GM19099 (cell line): ENCODE results near the gene KMT2E.

Experiments
- POLR2A ChIP-seq: IDR thresholded peaks from 3 replicates; pipeline ENCODE4 v1.6.1; 2011; ENCODE audit warnings: low read depth; ENCODE audit not compliant: insufficient read length; ENCODE audit errors: extremely low read depth

The KMT2E gene

DNA sequence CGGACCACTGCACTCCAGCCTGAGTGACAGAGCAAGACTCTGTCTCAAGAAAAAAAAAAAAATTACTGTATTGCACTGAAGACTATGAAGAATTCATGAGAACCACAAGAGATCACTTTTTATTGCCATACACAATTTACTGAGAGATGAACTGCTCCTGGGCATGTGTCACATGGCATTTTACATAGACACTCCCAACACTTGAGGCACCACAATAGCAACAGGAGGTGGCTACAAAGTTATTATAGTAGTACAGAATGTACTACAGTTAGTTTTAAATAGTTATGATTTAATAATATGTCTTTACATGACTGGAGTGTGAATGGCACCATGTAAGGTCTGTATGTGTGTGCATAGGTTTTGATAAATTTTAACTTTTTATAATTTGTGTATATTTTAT is 70.6 kb downstream of the KMT2E start:
- TF ChIP-seq POLR2A, result no peak

DNA sequence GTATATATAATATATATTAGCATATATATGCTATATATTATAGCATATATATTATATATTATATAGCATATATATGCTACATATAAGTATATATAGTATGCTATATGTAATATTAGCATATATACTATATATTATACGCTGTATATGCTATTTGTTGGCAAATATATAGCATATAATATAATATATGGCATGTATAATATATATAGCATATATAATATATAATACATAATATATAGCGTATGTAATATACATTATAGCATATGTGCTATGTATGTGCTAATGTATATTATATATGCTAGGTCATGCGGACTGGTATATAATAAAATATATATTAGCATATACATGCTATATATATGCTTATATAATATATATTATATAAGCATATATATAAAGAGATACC is 72.8 kb downstream of the KMT2E start:
- TF ChIP-seq POLR2A, result no peak

DNA sequence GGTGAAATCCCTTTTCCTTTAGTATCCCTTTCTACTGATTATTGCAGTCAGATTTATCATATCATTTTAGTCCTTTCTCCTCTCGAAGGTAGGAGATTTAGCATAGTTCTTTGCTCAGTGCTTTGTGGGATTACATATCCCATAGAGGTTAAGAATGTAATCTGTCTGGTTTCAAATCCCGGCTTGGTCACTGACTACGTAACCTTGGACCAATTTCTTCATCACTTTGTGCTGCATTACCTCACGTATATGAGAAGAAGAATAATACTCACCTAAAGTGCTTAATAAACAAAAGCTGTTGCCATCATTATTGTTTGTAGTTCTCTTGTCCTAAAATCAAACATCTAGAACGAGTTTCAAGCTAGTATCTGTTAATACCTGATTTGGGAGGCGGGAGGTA is 74.0 kb downstream of the KMT2E start:
- no peak for TF ChIP-seq POLR2A

DNA sequence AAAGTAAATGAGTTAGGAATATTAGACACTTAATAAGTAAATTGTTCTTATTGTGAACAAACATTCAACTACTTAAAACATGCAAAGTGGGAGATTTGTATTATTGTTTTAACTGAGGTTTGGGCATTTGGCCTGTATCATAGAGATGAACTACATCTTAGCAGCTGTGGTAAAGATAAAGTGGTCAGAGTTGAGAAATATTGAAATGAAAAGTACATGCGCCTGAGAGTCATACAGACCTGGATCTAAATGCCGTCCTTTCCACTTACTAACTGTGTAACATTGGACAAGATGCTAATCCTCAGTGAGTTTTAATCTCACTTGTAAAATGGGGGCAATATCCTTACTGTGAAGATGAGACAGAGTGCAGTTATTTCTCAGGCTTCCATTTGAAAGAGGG is 74.5 kb downstream of the KMT2E start:
- TF ChIP-seq POLR2A, result no peak

DNA sequence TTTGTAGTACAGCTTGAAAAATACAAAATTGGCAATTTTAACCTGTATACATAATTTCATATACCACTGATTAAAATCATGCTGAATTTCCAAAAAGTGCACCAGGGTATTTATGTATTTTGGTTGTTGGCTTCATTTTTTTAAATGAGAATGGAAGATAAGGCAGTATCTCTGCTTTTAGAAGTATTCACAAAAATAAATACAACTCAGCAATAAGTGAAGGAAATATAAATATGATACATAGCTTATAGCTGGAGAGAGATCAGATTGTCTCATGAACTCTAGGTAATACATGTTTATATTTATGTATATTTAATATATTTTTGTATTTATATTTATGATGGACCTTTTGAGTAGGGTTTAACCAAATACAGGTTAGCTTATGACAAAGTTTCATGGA is 81.0 kb downstream of the KMT2E start:
- TF ChIP-seq POLR2A, result no peak

DNA sequence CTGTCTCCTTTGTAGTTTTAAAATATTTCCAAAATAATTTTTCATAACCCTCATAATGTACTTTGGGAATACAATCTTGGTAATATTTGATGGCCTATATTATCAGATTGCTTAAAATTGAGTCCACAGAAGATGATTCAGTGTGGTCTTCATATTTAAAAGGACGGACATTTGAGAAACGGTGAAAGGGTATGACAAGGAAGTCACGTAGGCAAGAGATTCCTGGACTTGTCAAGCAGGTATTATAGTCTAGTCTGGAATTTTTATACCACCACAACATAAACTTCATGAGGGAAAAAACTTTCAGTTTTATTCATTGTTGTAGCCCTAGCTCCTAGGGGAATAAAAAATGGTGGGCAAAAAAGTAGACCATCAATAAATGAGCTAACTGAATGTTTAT is 82.3 kb downstream of the KMT2E start:
- TF ChIP-seq POLR2A, result no peak

DNA sequence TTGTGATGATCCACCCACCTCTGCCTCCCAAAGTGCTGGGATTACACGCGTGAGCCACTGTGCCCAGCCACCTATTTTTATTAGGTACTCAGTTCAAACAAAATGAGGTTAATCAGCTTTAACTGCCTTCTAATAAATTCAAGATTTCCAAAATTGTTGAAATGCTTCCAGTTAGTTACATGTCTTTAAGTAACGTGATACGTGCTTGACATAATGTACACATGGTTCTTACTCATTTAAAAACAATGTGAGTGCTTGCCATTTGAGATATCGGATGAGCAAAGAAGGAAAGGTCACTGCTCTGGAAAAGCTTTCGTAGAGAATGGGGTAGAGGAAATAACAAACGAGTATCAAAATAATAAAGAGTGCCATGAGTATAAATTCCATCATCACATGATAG is 83.6 kb downstream of the KMT2E start:
- TF ChIP-seq POLR2A, result no peak

DNA sequence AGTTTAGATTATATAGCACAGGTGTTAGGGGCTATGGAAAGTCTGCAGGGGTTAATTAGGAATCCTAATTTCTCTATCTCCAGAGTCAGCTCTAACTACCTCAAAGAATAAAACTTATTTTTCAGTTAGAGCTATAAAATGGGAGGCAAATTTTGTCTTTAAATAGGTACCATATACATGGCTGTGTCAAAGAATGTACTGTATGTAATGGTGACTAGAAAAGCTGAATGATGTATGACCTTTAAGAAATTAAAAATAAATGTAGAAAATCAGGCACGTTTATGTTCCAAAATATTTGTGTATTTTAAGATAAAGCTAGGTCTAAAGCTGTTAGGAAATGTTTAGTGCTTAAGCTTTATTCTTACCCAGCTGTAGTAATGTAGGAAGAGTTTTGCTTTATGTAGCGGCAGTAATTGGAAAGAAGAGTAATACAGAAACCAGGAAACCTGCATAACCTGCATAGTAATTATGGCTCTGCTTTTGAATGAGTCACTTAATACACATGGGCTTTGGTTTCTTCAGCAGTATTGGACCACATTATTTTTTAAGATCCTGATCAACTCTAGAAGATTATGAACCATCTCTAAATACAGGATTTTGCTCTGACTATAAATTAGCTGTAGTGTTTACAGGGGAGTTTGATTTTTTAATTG is 85.0 kb downstream of the KMT2E start:
- no peak for TF ChIP-seq POLR2A

DNA sequence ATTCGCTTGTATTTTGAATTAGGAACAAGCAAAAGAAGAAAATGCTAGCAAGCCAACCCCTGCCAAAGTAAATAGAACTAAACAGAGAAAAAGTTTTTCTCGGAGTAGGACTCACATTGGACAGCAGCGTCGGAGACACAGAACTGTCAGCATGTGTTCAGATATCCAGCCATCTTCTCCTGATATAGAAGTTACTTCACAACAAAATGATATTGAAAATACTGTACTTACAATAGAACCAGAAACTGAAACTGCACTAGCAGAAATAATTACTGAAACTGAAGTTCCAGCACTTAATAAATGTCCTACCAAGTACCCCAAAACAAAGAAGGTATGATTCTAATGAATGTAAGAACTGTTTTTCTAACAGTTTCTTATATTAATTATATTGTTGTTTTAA is 87.9 kb downstream of the KMT2E start:
- TF ChIP-seq POLR2A, result no peak

DNA sequence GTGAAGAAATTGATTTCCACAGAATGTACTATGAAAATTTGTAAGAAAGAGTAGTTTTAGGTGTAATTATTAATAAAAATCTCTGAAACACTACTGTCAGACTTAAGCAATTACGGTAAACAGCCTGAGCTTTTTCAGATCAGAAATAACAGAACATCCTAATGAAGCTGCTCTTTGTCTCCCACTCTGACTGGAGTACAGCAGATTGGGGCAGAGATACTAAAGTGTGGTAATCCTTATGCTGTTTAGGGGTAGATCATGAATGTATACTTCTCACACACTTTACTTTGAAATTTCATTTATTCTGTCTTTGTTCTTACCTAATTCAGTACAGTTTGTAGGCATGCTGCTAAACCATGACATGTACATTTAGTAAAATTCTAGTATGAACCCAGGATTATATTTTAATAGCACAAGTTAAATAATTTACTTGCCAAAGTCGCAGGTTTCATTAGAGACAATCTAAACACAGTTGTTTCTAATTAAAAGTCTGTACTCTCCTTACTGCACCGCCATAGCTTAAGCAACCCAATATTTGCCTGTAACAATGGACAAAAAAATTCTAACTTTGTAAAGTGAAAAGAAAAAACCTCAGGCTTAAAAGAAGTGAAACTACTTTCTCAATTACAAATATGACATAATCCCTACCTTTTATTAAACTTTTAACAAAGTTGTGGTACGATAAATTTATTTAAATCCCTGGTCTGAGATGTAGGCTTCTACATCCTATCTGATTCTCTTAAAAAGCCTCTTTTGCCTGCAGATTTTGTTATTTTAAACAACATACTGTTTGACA is 88.8 kb downstream of the KMT2E start:
- TF ChIP-seq POLR2A, result no peak

DNA sequence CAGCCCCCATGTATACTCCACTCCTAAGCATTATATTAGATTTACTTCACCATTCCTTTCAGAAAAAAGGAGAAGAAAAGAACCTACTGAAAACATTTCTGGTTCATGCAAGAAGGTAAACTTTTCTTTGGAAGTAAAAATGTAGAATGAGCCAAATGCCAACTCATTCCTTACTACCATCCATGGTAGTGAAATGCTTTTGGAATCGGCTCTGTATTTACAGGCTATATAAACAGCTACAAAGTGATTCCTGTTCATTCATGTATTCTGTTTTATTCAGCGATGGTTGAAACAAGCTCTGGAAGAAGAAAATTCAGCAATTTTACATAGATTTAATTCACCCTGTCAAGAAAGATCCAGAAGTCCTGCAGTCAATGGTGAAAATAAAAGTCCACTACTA is 91.6 kb downstream of the KMT2E start:
- no peak for TF ChIP-seq POLR2A

DNA sequence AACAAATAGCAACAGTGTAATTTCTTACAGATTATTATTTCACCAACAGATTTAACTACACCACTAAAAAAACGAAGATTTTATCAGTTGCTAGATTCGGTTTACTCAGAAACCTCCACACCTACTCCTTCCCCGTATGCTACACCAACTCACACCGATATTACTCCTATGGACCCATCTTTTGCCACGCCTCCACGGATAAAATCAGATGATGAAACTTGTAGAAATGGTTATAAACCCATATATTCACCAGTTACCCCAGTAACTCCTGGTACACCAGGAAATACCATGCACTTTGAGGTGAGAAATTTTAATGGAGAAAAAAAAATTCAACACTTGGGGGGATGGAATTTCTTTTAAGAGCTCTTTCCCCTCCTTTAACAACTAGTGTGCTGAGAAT is 92.5 kb downstream of the KMT2E start:
- no peak for TF ChIP-seq POLR2A

DNA sequence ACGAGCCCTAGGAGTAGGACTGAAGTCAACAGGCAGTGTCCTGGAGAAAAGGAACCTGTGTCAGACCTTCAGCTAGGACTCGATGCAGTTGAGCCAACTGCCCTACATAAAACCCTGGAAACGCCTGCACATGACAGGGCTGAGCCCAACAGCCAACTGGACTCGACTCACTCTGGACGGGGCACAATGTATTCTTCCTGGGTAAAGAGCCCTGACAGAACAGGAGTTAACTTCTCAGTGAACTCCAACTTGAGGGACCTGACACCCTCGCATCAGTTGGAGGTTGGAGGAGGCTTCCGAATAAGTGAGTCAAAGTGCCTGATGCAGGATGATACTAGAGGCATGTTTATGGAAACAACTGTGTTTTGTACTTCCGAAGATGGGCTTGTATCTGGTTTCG is 93.5 kb downstream of the KMT2E start:
- TF ChIP-seq POLR2A, result no peak

DNA sequence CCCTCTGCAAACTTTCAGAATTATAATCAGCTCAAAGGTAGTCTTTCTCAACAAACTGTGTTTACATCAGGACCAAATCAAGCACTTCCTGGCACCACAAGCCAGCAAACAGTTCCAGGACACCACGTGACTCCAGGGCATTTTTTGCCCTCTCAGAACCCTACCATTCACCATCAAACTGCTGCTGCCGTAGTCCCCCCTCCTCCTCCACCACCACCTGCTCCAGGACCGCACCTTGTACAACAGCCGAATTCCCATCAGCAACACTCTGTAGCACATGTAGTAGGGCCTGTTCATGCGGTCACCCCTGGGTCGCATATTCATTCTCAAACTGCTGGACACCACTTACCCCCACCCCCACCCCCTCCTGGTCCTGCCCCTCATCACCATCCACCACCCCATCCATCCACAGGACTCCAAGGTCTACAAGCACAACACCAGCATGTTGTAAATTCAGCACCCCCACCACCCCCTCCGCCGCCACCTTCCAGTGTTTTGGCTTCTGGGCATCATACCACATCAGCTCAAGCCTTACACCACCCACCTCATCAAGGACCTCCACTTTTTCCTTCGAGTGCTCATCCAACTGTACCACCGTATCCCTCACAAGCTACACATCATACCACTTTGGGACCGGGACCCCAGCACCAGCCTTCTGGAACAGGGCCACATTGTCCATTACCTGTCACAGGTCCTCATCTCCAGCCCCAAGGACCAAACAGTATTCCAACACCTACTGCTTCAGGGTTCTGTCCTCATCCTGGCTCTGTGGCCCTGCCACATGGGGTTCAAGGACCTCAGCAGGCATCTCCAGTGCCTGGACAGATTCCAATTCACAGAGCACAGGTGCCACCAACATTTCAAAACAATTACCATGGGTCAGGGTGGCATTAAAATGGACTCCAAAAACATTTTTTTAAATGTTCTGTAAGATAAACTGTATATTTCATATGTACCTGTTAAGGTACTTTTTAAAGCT is 98.7 kb downstream of the KMT2E start:
- no peak for TF ChIP-seq POLR2A

DNA sequence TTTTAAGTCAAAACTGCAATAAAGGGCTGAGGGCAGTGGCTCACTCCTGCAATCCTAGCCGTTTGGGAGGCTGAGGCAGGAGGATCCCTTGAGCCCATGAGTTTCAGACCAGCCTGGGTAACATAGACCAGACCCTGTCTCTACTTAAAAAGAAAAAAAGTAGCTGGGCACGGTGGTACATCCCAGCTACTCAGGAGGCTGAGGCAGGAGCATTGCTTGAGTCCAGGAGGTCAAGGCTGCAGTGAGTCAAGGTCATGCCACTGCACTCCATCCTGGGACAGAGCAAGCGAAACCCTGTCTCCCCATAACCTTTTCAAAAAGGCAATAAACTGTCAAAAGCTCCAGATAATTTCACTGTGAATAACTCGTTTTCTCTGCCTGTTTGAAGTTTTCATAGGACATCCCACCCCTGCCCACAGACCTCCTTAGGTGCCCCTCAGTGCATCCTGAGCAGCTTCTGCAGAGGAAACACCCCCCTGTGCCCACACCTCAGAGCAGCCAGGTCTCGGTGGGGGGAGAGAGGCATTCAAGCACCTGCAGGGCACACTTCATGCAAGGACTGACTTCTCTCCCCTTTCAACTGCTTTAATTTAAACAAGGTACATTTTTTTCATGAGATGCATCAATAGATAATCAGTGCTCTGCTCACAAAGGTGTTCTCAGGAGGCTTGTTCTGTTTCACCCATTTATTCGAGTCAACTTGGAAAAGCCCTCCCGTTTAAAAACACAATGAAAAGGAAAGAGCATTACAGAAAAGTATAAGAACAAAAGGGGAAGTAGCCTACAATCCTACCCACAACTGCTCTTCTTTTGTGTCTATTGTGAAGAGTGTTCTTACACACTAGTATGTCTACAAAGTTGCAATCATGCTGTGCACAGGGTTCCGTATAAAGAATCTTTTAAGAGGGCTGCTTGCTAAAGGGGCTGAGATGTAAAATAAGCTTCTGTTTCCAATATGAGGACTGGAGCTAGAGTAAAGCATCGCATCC is 104.9 kb downstream of the KMT2E start:
- no peak for TF ChIP-seq POLR2A

DNA sequence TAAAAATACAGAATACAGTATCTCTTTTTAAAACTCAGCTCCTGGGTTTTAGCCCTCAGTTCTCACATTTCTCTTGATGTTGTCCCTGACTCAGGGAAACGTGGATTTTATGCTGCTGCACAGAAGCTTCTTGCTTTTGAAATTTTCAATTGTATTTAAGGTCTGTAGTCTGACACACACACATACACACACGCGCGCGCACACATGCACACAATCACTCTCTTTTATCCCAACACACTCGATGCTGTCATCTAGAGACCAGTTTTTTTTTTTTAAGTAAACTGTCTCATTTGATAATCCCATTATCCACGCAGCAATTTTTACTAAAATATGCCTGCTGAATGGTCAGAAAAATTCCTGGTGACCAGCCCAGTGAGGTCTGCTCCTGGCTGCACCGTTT is 108.6 kb downstream of the KMT2E start:
- TF ChIP-seq POLR2A, result no peak
